Frontal cortex (tissue), 4 donors: Measurements from ENCODE around the gene NR2F1. TPM values are rescaled to one million over a fixed set of nuclear protein-coding genes. Genes with fewer than 3 reads are reported as not detected.
A peak's percentile ranks its signal among the peaks of the same experiment; 100 is the strongest.
"Not testable (repeated sequence)": the region's sequence is repeated elsewhere in the genome, so short reads cannot be mapped to it uniquely, and the experiment has no call there.

Experiments used
- DNase-seq, 2 donors: peaks; one replicate each; pipeline ENCODE4 v3.0.0; 2012; ENCODE audit warnings: low spot score in 2 of 2
- FAIRE-seq: peaks from 2 replicates; lab custom pipeline; 2012; peaks lifted over from hg19 to GRCh38; lab: Jason Lieb, UNC
- total RNA-seq: library from RNA; depleted of rRNA; stranded (reverse); fragments of >200 nt; gene quantifications from one replicate; pipeline ENCODE4 v1.2.3, GENCODE V29; 2014
- donor health status: control.
- donor health status: control.
- donor health status: control.

NR2F1 gene
- total RNA-seq: 53.8 TPM

DNA sequence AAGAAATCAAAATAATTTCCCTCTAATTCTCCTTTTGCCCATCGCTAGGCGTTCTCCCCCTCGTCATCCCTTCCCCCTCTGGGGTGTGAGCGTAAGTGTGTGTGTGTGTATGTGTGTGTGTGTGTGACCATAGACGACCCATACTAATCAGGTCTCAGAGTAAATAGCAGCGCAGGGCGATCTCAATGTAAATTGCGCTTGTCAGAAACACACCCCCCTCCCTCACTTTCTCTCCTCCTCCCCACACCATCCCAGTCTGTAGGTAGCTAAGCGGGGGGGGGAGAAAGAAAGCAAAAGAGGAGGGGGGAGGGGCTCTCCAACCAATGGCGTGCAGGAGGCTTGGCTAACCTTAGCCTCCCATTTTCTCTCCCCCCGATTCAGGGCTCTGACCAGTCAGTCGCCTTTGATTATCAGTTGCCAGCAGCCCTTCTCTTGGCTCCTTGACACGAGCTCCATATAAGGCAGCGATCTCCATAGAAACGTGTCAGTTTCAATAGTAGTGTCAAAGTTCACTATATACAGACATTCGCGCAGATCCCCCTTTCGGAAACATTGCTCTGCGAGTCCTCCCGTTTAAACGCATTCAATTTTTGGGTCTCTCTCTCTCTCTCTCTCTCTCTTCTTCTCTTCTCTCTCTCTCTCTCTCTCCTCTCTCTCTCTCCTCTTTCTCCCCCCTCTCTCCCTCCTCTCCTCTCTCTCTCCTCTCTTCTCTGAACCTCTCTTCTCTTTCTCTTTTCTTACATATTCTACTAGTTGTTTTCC is at the start of gene NR2F1:
Gene NR2F1 (plus strand): TSS at position 546 of the 762 bp plus-strand sequence. CDS start 1,802 bp downstream, outside the sequence.
- DNase-seq (peak in 1 of 2 donors; percentile 69), FAIRE-seq (no peak)

GRCh38 chr5:93545872-93546271 is 37.1 kb upstream of the NR2F1 start:
- DNase-seq (no peak), FAIRE-seq (no peak)

GRCh38 chr5:93549594-93549993 is 33.4 kb upstream of the NR2F1 start:
- FAIRE-seq, DNase-seq: not testable (repeated sequence)

DNA sequence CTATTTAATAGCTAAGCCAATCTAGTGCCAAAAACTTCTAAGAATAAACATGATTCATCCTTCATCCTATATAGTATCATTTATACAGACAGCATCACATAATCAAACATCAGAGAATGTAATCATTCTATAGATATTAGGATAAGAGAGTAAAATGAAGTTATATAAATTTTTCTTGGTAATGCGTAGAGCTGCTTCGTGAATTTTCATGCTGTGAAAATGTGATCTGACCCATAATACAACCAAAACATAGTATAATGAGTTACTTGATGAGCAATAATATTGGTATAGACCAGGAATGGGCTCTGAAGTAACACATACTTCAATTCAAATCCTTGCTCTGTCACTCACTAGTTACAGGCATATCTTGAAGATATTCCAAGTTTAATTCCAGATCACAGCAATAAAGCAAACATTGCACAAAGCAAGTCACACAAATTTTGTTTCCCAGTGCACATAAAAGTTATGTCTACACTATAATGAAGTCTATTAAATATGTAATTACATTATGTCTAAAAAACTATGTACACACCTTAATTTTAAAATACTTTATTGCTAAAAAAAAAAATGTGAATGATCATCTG is 25.9 kb upstream of the NR2F1 start:
- DNase-seq: no peak
- no peak for FAIRE-seq

DNA sequence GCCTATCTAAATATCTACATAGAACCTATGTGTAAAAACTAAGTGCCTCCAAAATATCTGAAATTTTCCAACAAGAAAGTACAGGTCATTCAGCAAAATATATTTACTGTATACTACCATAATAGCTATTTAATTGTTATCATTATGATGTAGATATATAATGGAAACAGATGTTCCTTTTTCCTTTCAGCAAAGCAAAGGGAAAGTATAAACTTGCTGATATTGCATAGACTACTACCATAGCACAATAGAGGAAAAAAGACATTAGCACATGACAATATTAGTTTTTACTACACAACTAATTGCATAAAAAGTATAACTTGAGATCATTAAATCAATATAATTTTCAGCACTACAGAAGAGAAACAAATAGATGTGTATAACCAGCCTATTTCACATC is 16.9 kb upstream of the NR2F1 start:
- DNase-seq (no peak), FAIRE-seq (no peak)

DNA sequence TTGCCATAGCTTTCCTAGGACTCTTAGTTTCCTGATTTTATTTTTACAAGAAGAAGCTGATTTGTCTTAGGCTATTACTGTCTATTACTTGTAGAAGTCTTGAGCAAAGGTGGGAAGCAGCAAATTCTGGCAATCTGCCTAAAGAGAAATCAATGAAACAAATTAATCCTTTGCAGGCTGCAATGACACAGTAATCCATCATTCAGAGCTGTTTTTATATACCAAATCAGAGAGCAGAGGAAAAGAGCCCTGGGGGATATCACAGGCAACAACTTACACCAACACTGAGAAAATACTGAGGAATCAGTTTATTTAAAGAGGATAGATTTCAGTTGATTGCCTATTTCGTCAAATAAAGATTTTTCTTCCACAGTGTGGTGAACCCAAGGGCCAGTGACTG is 15.6 kb upstream of the NR2F1 start:
- no peak for DNase-seq
- no peak for FAIRE-seq

- no peak for DNase-seq
- FAIRE-seq: no peak
These were observed 13.5 kb upstream of the NR2F1 start for GRCh38 chr5:93569300-93570160.

DNA sequence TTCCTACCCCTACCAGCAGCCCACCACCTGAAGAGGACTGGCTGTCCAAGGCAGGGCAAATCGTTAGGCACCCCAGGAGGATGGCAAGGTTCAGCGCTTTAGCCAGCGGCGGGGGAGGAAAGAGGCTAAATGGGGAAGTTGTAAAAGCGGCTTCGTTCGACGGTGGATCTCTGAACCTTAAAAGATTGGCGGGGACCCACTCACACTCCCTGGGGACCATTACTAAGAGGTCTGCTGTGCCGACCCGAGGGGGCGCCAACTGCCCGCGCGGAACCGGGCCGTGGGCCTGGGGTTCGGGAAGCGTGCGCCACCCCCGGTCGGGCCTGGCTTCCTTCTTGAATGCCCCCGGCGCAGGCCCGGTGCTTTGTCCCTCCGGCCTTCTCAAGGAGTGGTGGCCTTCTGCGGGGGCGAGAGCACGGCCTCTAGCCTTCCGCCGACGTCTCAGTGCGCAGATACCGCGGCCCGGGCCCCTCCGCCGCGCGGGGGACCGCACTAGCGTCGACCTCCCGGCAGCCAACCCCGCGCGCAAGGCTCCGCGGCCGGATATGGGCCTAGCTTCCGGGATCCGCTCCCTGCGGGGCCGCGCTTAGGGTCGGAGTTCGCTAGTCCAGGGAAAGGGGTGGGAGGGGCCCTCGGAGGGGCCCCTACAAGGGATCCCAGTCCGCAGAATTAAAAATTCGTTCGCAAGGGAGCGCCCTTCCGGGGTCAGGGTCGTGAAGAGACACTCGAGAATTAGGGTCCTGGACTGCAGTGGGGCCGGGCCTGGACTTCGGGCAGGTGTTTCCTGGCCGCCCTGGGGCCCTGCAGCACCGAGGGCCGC is 12.5 kb upstream of the NR2F1 start:
- FAIRE-seq: no peak
- DNase-seq: no peak

DNA sequence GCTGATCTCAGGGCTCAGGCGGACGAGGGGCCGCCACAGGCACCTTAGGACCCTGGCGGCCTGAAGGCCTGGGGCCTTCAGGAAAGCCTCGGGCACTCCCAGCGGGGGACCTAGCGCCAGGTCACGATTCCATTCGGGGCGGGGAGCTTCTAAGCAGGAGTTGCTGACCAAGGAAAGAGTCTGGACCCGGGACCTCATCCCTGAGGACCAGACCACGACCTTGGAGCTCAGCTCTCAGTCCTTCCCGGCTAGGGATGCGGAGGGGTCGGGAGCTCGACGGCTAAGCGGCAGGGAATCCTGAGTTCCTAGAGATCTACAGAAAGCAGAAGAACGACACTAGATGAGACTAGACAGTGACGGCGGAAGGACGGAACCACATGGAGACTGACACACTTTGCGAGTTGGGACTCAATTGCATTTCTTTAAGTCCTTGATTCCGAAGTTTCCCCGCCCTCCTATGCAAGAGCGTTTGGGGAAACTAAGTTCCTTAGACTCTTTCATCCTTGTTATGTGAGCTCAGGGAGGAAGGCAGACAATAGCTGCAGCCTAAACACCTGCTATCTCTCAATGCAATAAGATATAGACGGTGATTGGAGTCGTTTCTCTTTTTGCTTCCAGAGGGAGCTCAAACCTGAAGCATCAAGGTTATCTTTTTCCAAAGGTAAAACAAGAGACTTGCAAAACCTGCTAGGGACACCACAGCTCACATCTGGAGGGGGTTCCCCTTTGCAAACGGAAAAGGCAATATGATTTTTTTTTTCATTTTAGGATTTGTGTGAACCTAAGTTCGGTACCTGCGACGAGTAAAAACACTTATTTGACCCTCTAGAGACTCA is 11.7 kb upstream of the NR2F1 start:
- no peak for FAIRE-seq
- no peak for DNase-seq

DNA sequence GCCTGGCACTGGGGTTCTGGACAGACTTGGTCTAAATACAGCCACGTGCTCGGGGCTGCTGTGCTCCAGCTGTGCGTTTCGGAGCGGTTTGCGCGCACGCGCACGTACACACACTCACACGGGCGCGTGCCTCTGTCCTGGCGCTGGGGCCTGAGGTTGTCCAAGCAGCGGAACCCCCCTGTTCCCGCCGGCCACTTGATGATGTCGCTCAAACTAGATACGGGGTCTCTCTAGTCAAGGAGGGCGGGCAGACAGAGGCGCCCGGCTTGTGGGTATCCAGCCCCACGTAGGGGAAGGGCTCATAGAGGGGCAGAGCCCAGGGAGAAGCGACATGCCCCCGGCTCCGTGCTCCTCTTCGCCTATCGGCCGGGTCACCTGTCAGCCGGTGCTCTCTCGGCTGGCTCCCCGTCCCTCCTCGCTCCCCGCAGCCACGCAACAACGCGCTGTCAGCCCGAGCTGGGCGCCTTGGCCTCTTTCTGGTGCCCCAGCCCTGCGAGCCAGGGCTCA is 10.9 kb upstream of the NR2F1 start:
- DNase-seq (peak in 1 of 2 donors; percentile 20), FAIRE-seq (no peak)

GRCh38 chr5:93572608-93573353 is 10.2 kb upstream of the NR2F1 start:
- no peak for DNase-seq
- FAIRE-seq: no peak

DNA sequence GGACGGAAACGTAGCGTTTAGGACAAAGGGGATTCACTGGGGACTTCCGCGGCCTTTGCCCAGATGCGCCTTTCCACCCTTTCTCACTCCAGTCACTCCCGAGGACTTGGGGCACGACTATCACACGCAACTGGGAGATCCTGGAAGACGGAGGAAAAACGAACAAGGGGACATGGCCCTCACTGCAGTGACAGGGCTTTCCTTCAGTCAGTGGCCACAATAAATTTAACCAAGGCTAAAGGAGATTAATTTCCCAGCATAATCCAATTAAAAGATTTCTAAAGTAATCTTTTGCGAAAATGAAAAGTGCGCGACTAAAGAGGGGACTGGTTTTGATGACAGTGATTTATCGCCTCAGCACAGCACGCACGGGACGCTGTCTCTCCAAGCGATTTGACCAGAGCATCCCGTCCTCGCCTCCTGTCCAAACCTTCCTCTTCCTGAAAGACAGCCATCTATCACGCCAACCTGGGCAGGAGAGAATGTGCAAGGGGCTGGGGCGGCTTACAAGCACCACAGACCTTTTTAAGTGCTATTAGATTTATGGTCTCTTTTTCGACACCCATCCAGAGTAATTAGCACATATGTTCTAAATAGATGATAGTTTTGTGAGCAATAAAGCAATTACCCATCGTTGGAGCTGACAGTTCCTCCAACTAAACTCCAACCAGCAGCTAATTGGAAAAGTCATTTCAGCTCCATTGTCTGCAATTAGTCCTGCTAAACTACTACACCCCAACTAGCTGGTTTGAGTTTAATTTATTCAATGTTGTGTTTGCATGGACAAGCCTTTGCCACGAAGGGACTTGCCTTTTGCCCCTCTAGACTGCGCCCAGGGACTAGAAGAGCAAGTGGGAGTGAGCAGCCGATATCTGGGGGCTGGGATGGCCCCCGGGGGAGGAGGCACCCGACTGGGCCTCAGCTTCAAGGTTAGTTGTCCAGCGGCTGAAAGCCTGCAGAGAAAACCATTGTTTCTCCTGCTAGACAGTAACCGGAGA is 9.4 kb upstream of the NR2F1 start:
- DNase-seq (peak in 1 of 2 donors; percentile 23), FAIRE-seq (no peak)

DNA sequence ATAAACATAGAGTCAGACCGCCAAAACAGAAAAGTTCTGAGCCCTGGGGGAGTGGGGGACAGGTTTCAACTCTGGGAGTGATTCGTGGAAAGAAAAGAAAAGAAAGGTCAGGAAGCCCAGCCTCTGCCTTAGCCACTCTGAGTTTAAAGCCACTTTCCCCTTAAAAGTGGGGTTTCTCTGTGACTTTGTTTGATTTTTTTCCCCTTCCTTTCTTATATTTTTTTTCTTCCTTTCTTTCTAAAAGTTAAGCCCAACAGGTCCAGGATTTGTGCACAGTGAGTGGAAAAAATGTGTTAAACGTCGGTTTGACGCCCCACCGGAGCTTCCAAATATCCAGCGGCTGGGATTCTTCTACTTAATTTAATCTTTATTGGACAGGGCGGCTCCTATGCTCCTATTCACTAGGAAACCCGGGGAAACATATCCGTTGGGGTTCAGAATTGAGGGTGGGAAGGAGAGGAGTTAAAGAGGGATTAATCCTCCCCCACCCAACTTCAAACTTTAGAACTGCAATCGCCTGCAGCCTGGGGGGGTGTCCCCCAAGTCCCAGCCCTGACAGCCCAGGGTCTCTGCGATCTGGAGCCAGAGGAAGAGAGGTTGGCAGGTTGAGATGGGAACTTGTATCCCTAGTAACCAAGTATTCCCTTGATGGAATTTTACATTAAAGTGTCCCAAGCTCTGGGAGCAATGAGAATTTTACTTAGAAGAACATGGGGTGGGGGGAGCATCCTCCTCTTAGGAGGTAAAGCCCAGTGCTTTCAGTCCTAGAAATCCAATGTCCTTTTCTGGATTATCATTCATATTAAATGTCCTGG is 8.3 kb upstream of the NR2F1 start:
- no peak for FAIRE-seq
- DNase-seq: peak in 1 of 2 donors; percentile 26

- FAIRE-seq: no peak
These were observed 7.3 kb upstream of the NR2F1 start for GRCh38 chr5:93575461-93576414.

More at GRCh38 chr5:93575461-93576414, 7.3 kb upstream of the NR2F1 start:
- peak; percentile 1 to 26 for DNase-seq
